GM21390 (cell line): ENCODE results near the gene IGF2.

Experiments
- ATAC-seq: cut with Tn5 transposase; IDR thresholded peaks from one replicate; pipeline ENCODE4 v1.9.1; 2021; ENCODE audit not compliant: unreplicated experiment

IGF2 gene

GRCh38 chr11:2105511-2105910 is 33.7 kb downstream of the IGF2 start:
- no peak for ATAC-seq

- no peak for ATAC-seq
Observed at GRCh38 chr11:2104524-2105440, 34.4 kb downstream of the IGF2 start.

- ATAC-seq = no peak
Observed at GRCh38 chr11:2103668-2104523, 35.3 kb downstream of the IGF2 start.

GRCh38 chr11:2102883-2103213 is 36.3 kb downstream of the IGF2 start:
- ATAC-seq = no peak

- no peak for ATAC-seq
Observed at GRCh38 chr11:2102132-2102882, 36.9 kb downstream of the IGF2 start.

- ATAC-seq = no peak
Observed at GRCh38 chr11:2101171-2101675, 38.0 kb downstream of the IGF2 start.

GRCh38 chr11:2100361-2101170 is 38.6 kb downstream of the IGF2 start:
- no peak for ATAC-seq

GRCh38 chr11:2099516-2100349 is 39.5 kb downstream of the IGF2 start:
- ATAC-seq = no peak

GRCh38 chr11:2098691-2099515 is 40.3 kb downstream of the IGF2 start:
- no peak for ATAC-seq

- ATAC-seq = no peak
Observed at GRCh38 chr11:2097998-2098690, 41.0 kb downstream of the IGF2 start.

GRCh38 chr11:2097356-2097997 is 41.7 kb downstream of the IGF2 start:
- ATAC-seq = no peak

GRCh38 chr11:2096919-2097301 is 42.3 kb downstream of the IGF2 start:
- no peak for ATAC-seq

- no peak for ATAC-seq
Observed at GRCh38 chr11:2096011-2096918, 42.9 kb downstream of the IGF2 start.

GRCh38 chr11:2095542-2095941 is 43.6 kb downstream of the IGF2 start:
- no peak for ATAC-seq

- no peak for ATAC-seq
Observed at GRCh38 chr11:2095198-2095520, 44.0 kb downstream of the IGF2 start.

- ATAC-seq = no peak
Observed at GRCh38 chr11:2094354-2095197, 44.6 kb downstream of the IGF2 start.
